HG03378 (cell line): ENCODE results near the gene FNDC3B.

Experiments used
- ATAC-seq: cut with Tn5 transposase; IDR thresholded peaks from one replicate; pipeline ENCODE4 v1.9.1; 2021; ENCODE audit warnings: mild to moderate bottlenecking, moderate library complexity; ENCODE audit not compliant: unreplicated experiment

The FNDC3B gene

GRCh38 chr3:172376402-172376801, 337.0 kb downstream of the FNDC3B start:
- ATAC-seq = no peak

- no peak for ATAC-seq
Observed at GRCh38 chr3:172376881-172377280, 337.5 kb downstream of the FNDC3B start.

GRCh38 chr3:172378439-172378838, 339.1 kb downstream of the FNDC3B start:
- no peak for ATAC-seq

- no peak for ATAC-seq
Observed at GRCh38 chr3:172379372-172379771, 340.0 kb downstream of the FNDC3B start.

GRCh38 chr3:172380632-172381031, 341.3 kb downstream of the FNDC3B start:
- no peak for ATAC-seq

- ATAC-seq = no peak
Observed at GRCh38 chr3:172383306-172383796, 344.0 kb downstream of the FNDC3B start.

GRCh38 chr3:172384836-172385235, 345.5 kb downstream of the FNDC3B start:
- no peak for ATAC-seq

- no peak for ATAC-seq
Observed at GRCh38 chr3:172387728-172388127, 348.4 kb downstream of the FNDC3B start.

- ATAC-seq = no peak
Observed at GRCh38 chr3:172388412-172389078, 349.2 kb downstream of the FNDC3B start.

- ATAC-seq = no peak
Observed at GRCh38 chr3:172390792-172391191, 351.4 kb downstream of the FNDC3B start.

- no peak for ATAC-seq
Observed at GRCh38 chr3:172391592-172392302, 352.4 kb downstream of the FNDC3B start.

- no peak for ATAC-seq
Observed at GRCh38 chr3:172394692-172395091, 355.3 kb downstream of the FNDC3B start.

GRCh38 chr3:172396400-172396799, 357.0 kb downstream of the FNDC3B start:
- no peak for ATAC-seq

GRCh38 chr3:172397716-172398405, 358.5 kb downstream of the FNDC3B start:
- no peak for ATAC-seq

- ATAC-seq = no peak
Observed at GRCh38 chr3:172398484-172398883, 359.1 kb downstream of the FNDC3B start.

- ATAC-seq = no peak
Observed at GRCh38 chr3:172402090-172402489, 362.7 kb downstream of the FNDC3B start.

GRCh38 chr3:172402892-172403643, 363.7 kb downstream of the FNDC3B start:
- ATAC-seq = no peak

GRCh38 chr3:172404237-172404962, 365.0 kb downstream of the FNDC3B start:
- no peak for ATAC-seq

- no peak for ATAC-seq
Observed at GRCh38 chr3:172405914-172406313, 366.5 kb downstream of the FNDC3B start.

GRCh38 chr3:172407872-172408271, 368.5 kb downstream of the FNDC3B start:
- no peak for ATAC-seq
